HEK293 (cell line): ENCODE measurements around the gene CCDC9.

Experiments
- GFI1B ChIP-seq: fragments of 450-650 bp; formaldehyde crosslinking; IDR thresholded peaks from 2 replicates; pipeline ENCODE4 v1.5.1; 2016; ENCODE audit warnings: missing biosample characterization, missing genetic modification characterization
- GLI2 ChIP-seq: fragments of 450-650 bp; formaldehyde crosslinking; IDR thresholded peaks from 2 replicates; pipeline ENCODE4; 2017; ENCODE audit warnings: missing biosample characterization, missing genetic modification characterization, low read depth, borderline replicate concordance
- HOXA7 ChIP-seq: sonication (generic); formaldehyde crosslinking; IDR thresholded peaks from 2 replicates; pipeline ENCODE4 v1.8.1; 2022; ENCODE audit warnings: missing genetic modification reagents, borderline replicate concordance
- REPIN1 ChIP-seq: fragments of 450-650 bp; formaldehyde crosslinking; IDR thresholded peaks from 2 replicates; pipeline ENCODE4 v1.5.1; 2017; ENCODE audit warnings: missing biosample characterization, missing genetic modification characterization, low read depth
- SCRT2 ChIP-seq: fragments of 450-650 bp; formaldehyde crosslinking; IDR thresholded peaks from 2 replicates; pipeline ENCODE4 v1.5.1; 2016; ENCODE audit warnings: missing biosample characterization, missing genetic modification characterization
- YY2 ChIP-seq: fragments of 450-650 bp; formaldehyde crosslinking; IDR thresholded peaks from 2 replicates; pipeline ENCODE4 v1.5.1; 2016; ENCODE audit warnings: missing biosample characterization, missing genetic modification characterization
- ZBTB1 ChIP-seq: fragments of 450-650 bp; formaldehyde crosslinking; IDR thresholded peaks from 2 replicates; pipeline ENCODE4 v1.5.1; 2016; ENCODE audit warnings: missing biosample characterization, missing genetic modification characterization
- ZBTB20 ChIP-seq: fragments of 450-650 bp; formaldehyde crosslinking; IDR thresholded peaks from 2 replicates; pipeline ENCODE4 v1.5.1; 2016; ENCODE audit warnings: missing biosample characterization, missing genetic modification characterization
- ZFP3 ChIP-seq: fragments of 450-650 bp; formaldehyde crosslinking; IDR thresholded peaks from 2 replicates; pipeline ENCODE4 v1.5.1; 2016; ENCODE audit warnings: low read depth, missing biosample characterization, missing genetic modification characterization
- ZFP69B ChIP-seq: fragments of 450-650 bp; formaldehyde crosslinking; IDR thresholded peaks from 2 replicates; pipeline ENCODE4 v1.5.1; 2016; ENCODE audit warnings: missing biosample characterization, missing genetic modification characterization
- ZIC2 ChIP-seq: fragments of 450-650 bp; formaldehyde crosslinking; IDR thresholded peaks from 2 replicates; pipeline ENCODE4 v1.5.1; 2016; ENCODE audit warnings: missing biosample characterization, missing genetic modification characterization
- ZNF112 ChIP-seq: fragments of 450-650 bp; formaldehyde crosslinking; IDR thresholded peaks from 2 replicates; pipeline ENCODE4 v1.5.0; 2017; ENCODE audit warnings: missing biosample characterization, missing genetic modification characterization
- ZNF133 ChIP-seq: fragments of 450-650 bp; formaldehyde crosslinking; IDR thresholded peaks from 2 replicates; pipeline ENCODE4 v1.5.1; 2016; ENCODE audit warnings: missing biosample characterization, missing genetic modification characterization
- ZNF24 ChIP-seq: fragments of 450-650 bp; formaldehyde crosslinking; IDR thresholded peaks from 2 replicates; pipeline ENCODE4 v1.5.1; 2016; ENCODE audit warnings: missing biosample characterization, missing genetic modification characterization
- ZNF266 ChIP-seq: fragments of 450-650 bp; formaldehyde crosslinking; IDR thresholded peaks from 2 replicates; pipeline ENCODE4 v1.5.1; 2016; ENCODE audit warnings: missing biosample characterization, missing genetic modification characterization, low read depth
- ZNF404 ChIP-seq: fragments of 450-650 bp; formaldehyde crosslinking; IDR thresholded peaks from 2 replicates; pipeline ENCODE4 v1.5.1; 2017; ENCODE audit warnings: missing biosample characterization, missing genetic modification characterization
- ZNF423 ChIP-seq: fragments of 450-650 bp; formaldehyde crosslinking; IDR thresholded peaks from 2 replicates; pipeline ENCODE4 v1.5.1; 2016; ENCODE audit warnings: missing biosample characterization, missing genetic modification characterization
- ZNF510 ChIP-seq: fragments of 450-650 bp; formaldehyde crosslinking; IDR thresholded peaks from 2 replicates; pipeline ENCODE4 v1.5.1; 2018; ENCODE audit warnings: mild to moderate bottlenecking, missing genetic modification characterization, missing biosample characterization; ENCODE audit not compliant: insufficient replicate concordance
- ZNF530 ChIP-seq: fragments of 450-650 bp; formaldehyde crosslinking; IDR thresholded peaks from 2 replicates; pipeline ENCODE4 v1.5.1; 2016; ENCODE audit warnings: low read depth, missing biosample characterization, missing genetic modification characterization
- ZNF561 ChIP-seq: fragments of 450-650 bp; IDR thresholded peaks from 2 replicates; pipeline ENCODE4 v1.5.1; 2018; ENCODE audit warnings: missing biosample characterization, missing genetic modification characterization, borderline replicate concordance
- ZNF596 ChIP-seq: fragments of 450-650 bp; IDR thresholded peaks from 2 replicates; pipeline ENCODE4 v1.5.0; 2018; ENCODE audit warnings: missing biosample characterization, mild to moderate bottlenecking, missing genetic modification characterization, moderate library complexity
- ZNF600 ChIP-seq: fragments of 450-650 bp; formaldehyde crosslinking; IDR thresholded peaks from 2 replicates; pipeline ENCODE4 v1.5.1; 2016; ENCODE audit warnings: missing biosample characterization, missing genetic modification characterization
- ZNF623 ChIP-seq: fragments of 450-650 bp; formaldehyde crosslinking; IDR thresholded peaks from 2 replicates; pipeline ENCODE4 v1.5.1; 2016; ENCODE audit warnings: missing biosample characterization, missing genetic modification characterization
- ZNF660 ChIP-seq: fragments of 450-650 bp; IDR thresholded peaks from 2 replicates; pipeline ENCODE4 v1.5.1; 2018; ENCODE audit warnings: missing biosample characterization, mild to moderate bottlenecking, missing genetic modification characterization
- ZNF664 ChIP-seq: fragments of 450-650 bp; formaldehyde crosslinking; IDR thresholded peaks from 2 replicates; pipeline ENCODE4 v1.5.1; 2016; ENCODE audit warnings: missing biosample characterization, missing genetic modification characterization
- ZNF707 ChIP-seq: fragments of 450-650 bp; formaldehyde crosslinking; IDR thresholded peaks from 2 replicates; pipeline ENCODE4 v1.5.1; 2016; ENCODE audit warnings: missing biosample characterization, missing genetic modification characterization
- ZNF785 ChIP-seq: fragments of 450-650 bp; formaldehyde crosslinking; IDR thresholded peaks from 2 replicates; pipeline ENCODE4 v1.5.1; 2016; ENCODE audit warnings: missing biosample characterization, missing genetic modification characterization
- ZNF791 ChIP-seq: fragments of 450-650 bp; formaldehyde crosslinking; IDR thresholded peaks from 2 replicates; pipeline ENCODE4 v1.5.1; 2016; ENCODE audit warnings: missing biosample characterization, missing genetic modification characterization
- ZNF837 ChIP-seq: fragments of 450-650 bp; formaldehyde crosslinking; IDR thresholded peaks from 2 replicates; pipeline ENCODE4 v1.5.1; 2016; ENCODE audit warnings: missing biosample characterization, missing genetic modification characterization
- ZSCAN16 ChIP-seq: fragments of 450-650 bp; formaldehyde crosslinking; IDR thresholded peaks from 2 replicates; pipeline ENCODE4 v1.5.1; 2016; ENCODE audit warnings: missing biosample characterization, missing genetic modification characterization
- ZSCAN23 ChIP-seq: fragments of 450-650 bp; formaldehyde crosslinking; IDR thresholded peaks from 2 replicates; pipeline ENCODE4 v1.5.1; 2016; ENCODE audit warnings: missing biosample characterization, missing genetic modification characterization
- TF ChIP-seq, protein P1 (sequence below): fragments of 450-650 bp; formaldehyde crosslinking; IDR thresholded peaks from 2 replicates; pipeline ENCODE4 v1.5.1; 2016; ENCODE audit warnings: missing biosample characterization, missing genetic modification characterization
- TF ChIP-seq, protein P2 (sequence below): fragments of 450-650 bp; formaldehyde crosslinking; IDR thresholded peaks from 2 replicates; pipeline ENCODE4 v1.5.1; 2017; ENCODE audit warnings: missing biosample characterization, mild to moderate bottlenecking, missing genetic modification characterization, moderate library complexity
- TF ChIP-seq, protein P3 (sequence below): fragments of 450-650 bp; formaldehyde crosslinking; IDR thresholded peaks from 2 replicates; pipeline ENCODE4 v1.5.1; 2016; ENCODE audit warnings: missing biosample characterization, missing genetic modification characterization
- TF ChIP-seq, protein P4 (sequence below): fragments of 450-650 bp; formaldehyde crosslinking; IDR thresholded peaks from 2 replicates; pipeline ENCODE4 v1.5.1; 2016; ENCODE audit warnings: missing biosample characterization, missing genetic modification characterization, low read depth
- TF ChIP-seq, protein P5 (sequence below): fragments of 450-650 bp; formaldehyde crosslinking; IDR thresholded peaks from 2 replicates; pipeline ENCODE4 v1.5.1; 2016; ENCODE audit warnings: missing biosample characterization, missing genetic modification characterization

CCDC9 gene

DNA sequence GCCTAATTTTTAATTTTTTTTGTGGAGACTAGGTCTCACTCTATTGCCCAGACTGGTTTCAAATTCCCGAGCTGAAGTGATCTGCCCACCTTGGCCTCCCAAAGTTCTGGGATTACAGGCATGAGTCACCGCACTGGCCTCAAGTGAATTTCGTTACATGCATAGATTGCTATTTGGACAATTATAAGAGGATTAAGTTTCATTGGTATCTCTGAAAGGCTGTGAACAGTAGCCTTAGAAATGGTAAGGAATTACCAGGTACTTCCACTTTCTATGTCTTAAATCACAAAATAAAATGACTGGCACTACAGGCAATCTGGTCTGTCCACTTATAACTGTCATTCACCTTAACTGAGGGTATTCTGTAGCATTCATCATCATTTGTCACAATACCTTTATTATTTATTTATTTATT, 2.9 kb upstream of the CCDC9 start (continued):
- TF ChIP-seq ZNF707 (tag by site-specific recombination) (no peak), ZIC2 (tag by site-specific recombination) (no peak), ZSCAN23 (tag by site-specific recombination) (no peak), ZNF133 (tag by site-specific recombination) (no peak), ZNF404 (tag by site-specific recombination) (no peak), ZNF596 (no peak), ZSCAN16 (tag by site-specific recombination) (no peak; the same call in 1 of the 2 replicates), ZNF837 (tag by site-specific recombination) (no peak), ZFP3 (tag by site-specific recombination) (no peak), ZNF510 (no peak), ZNF623 (no peak), ZNF24 (tag by site-specific recombination) (peak; percentile 89), ZBTB1 (tag by site-specific recombination) (no peak), SCRT2 (tag by site-specific recombination) (peak; percentile 43; the same call in 1 of the 2 replicates), YY2 (tag by site-specific recombination) (no peak), ZNF791 (no peak), ZBTB20 (tag by site-specific recombination) (no peak; the same call in 1 of the 2 replicates), ZNF600 (tag by site-specific recombination) (peak; percentile 53; the same call in 1 of the 2 replicates), ZNF423 (no peak), ZNF266 (tag by site-specific recombination) (no peak), ZFP69B (tag by site-specific recombination) (peak; percentile 60; the same call in 1 of the 2 replicates), GFI1B (peak; percentile 43; the same call in 1 of the 2 replicates), REPIN1 (tag by site-specific recombination) (no peak), ZNF664 (tag by site-specific recombination) (no peak), ZNF530 (tag by site-specific recombination) (no peak), GLI2 (tag by site-specific recombination) (no peak; the same call in 1 of the 2 replicates), HOXA7 (CRISPR knock-in tag) (no peak), ZNF660 (tag by site-specific recombination) (peak; percentile 84; the same call in 1 of the 2 replicates), ZNF785 (tag by site-specific recombination) (no peak), ZNF561 (0 out of 2 replicates have a peak, but pooled peaks have one; percentile 27), ZNF112 (tag by site-specific recombination) (no peak)
- TF ChIP-seq, protein P1, sequence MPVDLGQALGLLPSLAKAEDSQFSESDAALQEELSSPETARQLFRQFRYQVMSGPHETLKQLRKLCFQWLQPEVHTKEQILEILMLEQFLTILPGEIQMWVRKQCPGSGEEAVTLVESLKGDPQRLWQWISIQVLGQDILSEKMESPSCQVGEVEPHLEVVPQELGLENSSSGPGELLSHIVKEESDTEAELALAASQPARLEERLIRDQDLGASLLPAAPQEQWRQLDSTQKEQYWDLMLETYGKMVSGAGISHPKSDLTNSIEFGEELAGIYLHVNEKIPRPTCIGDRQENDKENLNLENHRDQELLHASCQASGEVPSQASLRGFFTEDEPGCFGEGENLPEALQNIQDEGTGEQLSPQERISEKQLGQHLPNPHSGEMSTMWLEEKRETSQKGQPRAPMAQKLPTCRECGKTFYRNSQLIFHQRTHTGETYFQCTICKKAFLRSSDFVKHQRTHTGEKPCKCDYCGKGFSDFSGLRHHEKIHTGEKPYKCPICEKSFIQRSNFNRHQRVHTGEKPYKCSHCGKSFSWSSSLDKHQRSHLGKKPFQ (tag by site-specific recombination): no peak
- TF ChIP-seq, protein P2, sequence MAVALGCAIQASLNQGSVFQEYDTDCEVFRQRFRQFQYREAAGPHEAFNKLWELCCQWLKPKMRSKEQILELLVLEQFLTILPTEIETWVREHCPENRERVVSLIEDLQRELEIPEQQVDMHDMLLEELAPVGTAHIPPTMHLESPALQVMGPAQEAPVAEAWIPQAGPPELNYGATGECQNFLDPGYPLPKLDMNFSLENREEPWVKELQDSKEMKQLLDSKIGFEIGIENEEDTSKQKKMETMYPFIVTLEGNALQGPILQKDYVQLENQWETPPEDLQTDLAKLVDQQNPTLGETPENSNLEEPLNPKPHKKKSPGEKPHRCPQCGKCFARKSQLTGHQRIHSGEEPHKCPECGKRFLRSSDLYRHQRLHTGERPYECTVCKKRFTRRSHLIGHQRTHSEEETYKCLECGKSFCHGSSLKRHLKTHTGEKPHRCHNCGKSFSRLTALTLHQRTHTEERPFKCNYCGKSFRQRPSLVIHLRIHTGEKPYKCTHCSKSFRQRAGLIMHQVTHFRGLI (tag by site-specific recombination): peak; percentile 42; the same call in 1 of the 2 replicates
- TF ChIP-seq, protein P3, sequence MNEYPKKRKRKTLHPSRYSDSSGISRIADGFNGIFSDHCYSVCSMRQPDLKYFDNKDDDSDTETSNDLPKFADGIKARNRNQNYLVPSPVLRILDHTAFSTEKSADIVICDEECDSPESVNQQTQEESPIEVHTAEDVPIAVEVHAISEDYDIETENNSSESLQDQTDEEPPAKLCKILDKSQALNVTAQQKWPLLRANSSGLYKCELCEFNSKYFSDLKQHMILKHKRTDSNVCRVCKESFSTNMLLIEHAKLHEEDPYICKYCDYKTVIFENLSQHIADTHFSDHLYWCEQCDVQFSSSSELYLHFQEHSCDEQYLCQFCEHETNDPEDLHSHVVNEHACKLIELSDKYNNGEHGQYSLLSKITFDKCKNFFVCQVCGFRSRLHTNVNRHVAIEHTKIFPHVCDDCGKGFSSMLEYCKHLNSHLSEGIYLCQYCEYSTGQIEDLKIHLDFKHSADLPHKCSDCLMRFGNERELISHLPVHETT: peak; percentile 83; the same call in 1 of the 2 replicates
- TF ChIP-seq, protein P4, sequence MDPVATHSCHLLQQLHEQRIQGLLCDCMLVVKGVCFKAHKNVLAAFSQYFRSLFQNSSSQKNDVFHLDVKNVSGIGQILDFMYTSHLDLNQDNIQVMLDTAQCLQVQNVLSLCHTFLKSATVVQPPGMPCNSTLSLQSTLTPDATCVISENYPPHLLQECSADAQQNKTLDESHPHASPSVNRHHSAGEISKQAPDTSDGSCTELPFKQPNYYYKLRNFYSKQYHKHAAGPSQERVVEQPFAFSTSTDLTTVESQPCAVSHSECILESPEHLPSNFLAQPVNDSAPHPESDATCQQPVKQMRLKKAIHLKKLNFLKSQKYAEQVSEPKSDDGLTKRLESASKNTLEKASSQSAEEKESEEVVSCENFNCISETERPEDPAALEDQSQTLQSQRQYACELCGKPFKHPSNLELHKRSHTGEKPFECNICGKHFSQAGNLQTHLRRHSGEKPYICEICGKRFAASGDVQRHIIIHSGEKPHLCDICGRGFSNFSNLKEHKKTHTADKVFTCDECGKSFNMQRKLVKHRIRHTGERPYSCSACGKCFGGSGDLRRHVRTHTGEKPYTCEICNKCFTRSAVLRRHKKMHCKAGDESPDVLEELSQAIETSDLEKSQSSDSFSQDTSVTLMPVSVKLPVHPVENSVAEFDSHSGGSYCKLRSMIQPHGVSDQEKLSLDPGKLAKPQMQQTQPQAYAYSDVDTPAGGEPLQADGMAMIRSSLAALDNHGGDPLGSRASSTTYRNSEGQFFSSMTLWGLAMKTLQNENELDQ (tag by site-specific recombination): no peak
- TF ChIP-seq, protein P5, sequence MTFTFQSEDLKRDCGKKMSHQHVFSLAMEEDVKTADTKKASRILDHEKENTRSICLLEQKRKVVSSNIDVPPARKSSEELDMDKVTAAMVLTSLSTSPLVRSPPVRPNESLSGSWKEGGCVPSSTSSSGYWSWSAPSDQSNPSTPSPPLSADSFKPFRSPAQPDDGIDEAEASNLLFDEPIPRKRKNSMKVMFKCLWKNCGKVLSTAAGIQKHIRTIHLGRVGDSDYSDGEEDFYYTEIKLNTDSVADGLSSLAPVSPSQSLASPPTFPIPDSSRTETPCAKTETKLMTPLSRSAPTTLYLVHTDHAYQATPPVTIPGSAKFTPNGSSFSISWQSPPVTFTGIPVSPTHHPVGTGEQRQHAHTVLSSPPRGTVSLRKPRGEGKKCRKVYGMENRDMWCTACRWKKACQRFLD: no peak
